Neural progenitor cell (in vitro differentiated cells): Measurements from ENCODE around the gene LYRM1.

Experiments used
- CTCF ChIP-seq: fragments of 200-600 bp; sonication (generic); IDR thresholded peaks from 2 replicates; pipeline ENCODE4 v1.5.1; 2017; ENCODE audit warnings: antibody characterized with exemption, mild to moderate bottlenecking
- EZH2 ChIP-seq: fragments of 200-600 bp; sonication (generic); IDR thresholded peaks from 2 replicates; pipeline ENCODE4 v1.6.1; 2017; ENCODE audit warnings: antibody characterized with exemption, mild to moderate bottlenecking, moderate library complexity
- EZH2phosphoT487 ChIP-seq: fragments of 200-600 bp; sonication (generic); IDR thresholded peaks from 2 replicates; pipeline ENCODE4 v1.6.1; 2017; ENCODE audit warnings: antibody characterized with exemption

- TF ChIP-seq CTCF (no peak), EZH2 (no peak), EZH2phosphoT487 (no peak)
These were observed 16.4 kb upstream of the LYRM1 start for GRCh38 chr16:20884240-20884556.
